Fibroblast of lung (primary cell): ENCODE data around the gene LRRC74A.

ENCODE experiments used
- CTCF ChIP-seq, 2 donors: IDR thresholded peaks in 1 of 2; conservative IDR thresholded peaks in 1 of 2; 1 replicate in 1 of 2; 2 replicates in 1 of 2; pipeline ENCODE4 v1.5.1; 2011 to 2012; ENCODE audit warnings: low read length in 2 of 2, control low read depth in 1 of 2, inconsistent platforms in 1 of 2, low read depth in 1 of 2, mild to moderate bottlenecking in 1 of 2
- EZH2 ChIP-seq: IDR thresholded peaks from 2 replicates; pipeline ENCODE4 v1.5.1; 2012; ENCODE audit warnings: low read length, control low read depth, mild to moderate bottlenecking; ENCODE audit errors: missing control alignments

- TF ChIP-seq CTCF (conservative IDR thresholded peaks at IDR 0.05 in 1 of 2, IDR thresholded peaks at IDR 0.05 in 1 of 2; ENCODE audit: low read depth in 1 of 2, low read length in 2 of 2) (no peak), EZH2 (no peak)
Observed at GRCh38 chr14:76883447-76883846, 57.2 kb downstream of the LRRC74A start.
